SK-N-SH (cell line): ENCODE results near the gene PLEKHD1. TPM values are rescaled to one million over a fixed set of nuclear protein-coding genes. Genes with fewer than 3 reads are reported as not detected.

Source experiments
- CTCF ChIA-PET: fragments of 300-600, 350-600 bp; formaldehyde crosslinking; extraction: SDS; loops from one replicate; lab custom pipeline; 2021; lab: Yijun Ruan, JAX
- POLR2A ChIA-PET: fragments of 350-600 bp; sonication (Branson Sonifier 250); formaldehyde crosslinking; extraction: SDS; loops from one replicate; lab custom pipeline; 2020; ENCODE audit warnings: antibody characterized with exemption, inconsistent platforms; lab: Yijun Ruan, JAX
- DNase-seq: peaks from one replicate; pipeline ENCODE4 v3.0.0; 2012
- H2AFZ ChIP-seq: fragments of 200-600 bp; sonication (generic); 2 replicates; pipeline ENCODE4 v1.8.1; 2016; ENCODE audit warnings: antibody characterized with exemption, mild to moderate bottlenecking, low read depth
- H3F3A ChIP-seq: fragments of 200-600 bp; sonication (generic); replicated peaks from 2 replicates; pipeline ENCODE3; 2016; ENCODE audit warnings: antibody characterized with exemption, mild to moderate bottlenecking; ENCODE audit not compliant: insufficient read depth
- H3K27ac ChIP-seq, 2 experiments: fragments of 200-500 bp in 1 of 2; fragments of 200-600 bp in 1 of 2; sonication (Bioruptor generic) in 1 of 2; sonication (generic), shearing (Covaris generic) in 1 of 2; 2 replicates each; pipeline versions ENCODE4 v1.5.1 to v1.6.1; 2014 to 2016; ENCODE audit warnings: low read depth in 2 of 2, inconsistent platforms in 1 of 2, low read length in 1 of 2, mild to moderate bottlenecking in 1 of 2, mixed read lengths in 1 of 2
- H3K27me3 ChIP-seq: fragments of 200-600 bp; sonication (generic), shearing (Covaris generic); 2 replicates; pipeline ENCODE4 v1.6.1; 2016; ENCODE audit warnings: mixed run types; ENCODE audit not compliant: insufficient read depth
- H3K36me3 ChIP-seq, 2 experiments: fragments of 200-500 bp in 1 of 2; fragments of 200-600 bp in 1 of 2; sonication (Bioruptor generic) in 1 of 2; sonication (generic) in 1 of 2; replicated peaks in 1 of 2; 2 replicates each; pipeline versions ENCODE3 to v1.5.1; 2014 to 2016; ENCODE audit warnings: low read length in 1 of 2, mild to moderate bottlenecking in 1 of 2; ENCODE audit not compliant: insufficient read depth in 2 of 2, control insufficient read depth in 1 of 2
- H3K4me1 ChIP-seq, 2 experiments: fragments of 200-500 bp in 1 of 2; fragments of 200-600 bp in 1 of 2; sonication (Bioruptor generic) in 1 of 2; sonication (generic), shearing (Covaris generic) in 1 of 2; 2 replicates each; pipeline versions ENCODE4 v1.5.1 to v1.6.1; 2014 to 2016; ENCODE audit warnings: low read depth in 1 of 2, low read length in 1 of 2, mixed run types in 1 of 2; ENCODE audit not compliant: insufficient read depth in 2 of 2, control insufficient read depth in 1 of 2
- H3K4me2 ChIP-seq: fragments of 200-600 bp; sonication (generic), shearing (Covaris generic); 2 replicates; pipeline ENCODE4 v1.6.1; 2017; ENCODE audit warnings: mixed run types
- H3K4me3 ChIP-seq, 2 experiments: fragments of 200-500 bp in 1 of 2; fragments of 200-600 bp in 1 of 2; sonication (Bioruptor generic) in 1 of 2; sonication (generic), shearing (Covaris generic) in 1 of 2; 2 replicates each; pipeline versions ENCODE4 v1.5.1 to v1.8.1; 2014 to 2016; ENCODE audit warnings: low read depth in 2 of 2, inconsistent platforms in 1 of 2, low read length in 1 of 2, mild to moderate bottlenecking in 1 of 2, mixed read lengths in 1 of 2, moderate library complexity in 1 of 2
- H3K79me2 ChIP-seq: fragments of 200-600 bp; sonication (generic); 2 replicates; pipeline ENCODE4 v1.8.1; 2017; ENCODE audit warnings: mild to moderate bottlenecking; ENCODE audit not compliant: insufficient read depth
- H3K9ac ChIP-seq: fragments of 200-600 bp; sonication (generic); 2 replicates; pipeline ENCODE4 v1.6.1; 2017; ENCODE audit warnings: mixed run types
- H3K9me2 ChIP-seq: fragments of 200-600 bp; sonication (generic); 2 replicates; pipeline ENCODE4 v1.6.1; 2017; ENCODE audit warnings: mixed run types
- H3K9me3 ChIP-seq: fragments of 200-600 bp; sonication (generic); 2 replicates; pipeline ENCODE4 v1.6.1; 2017; ENCODE audit warnings: mixed run types, mild to moderate bottlenecking, moderate library complexity
- H4K20me1 ChIP-seq: fragments of 200-600 bp; sonication (generic); 2 replicates; pipeline ENCODE4 v1.6.1; 2017; ENCODE audit warnings: mild to moderate bottlenecking, mixed run types; ENCODE audit not compliant: insufficient read depth
- FOSL2 ChIP-seq: IDR thresholded peaks from 2 replicates; pipeline ENCODE4 v1.4.0; 2012; ENCODE audit warnings: low read depth, mild to moderate bottlenecking, moderate library complexity, borderline replicate concordance
- GATA2 ChIP-seq: sonication (generic); formaldehyde crosslinking; IDR thresholded peaks from 2 replicates; pipeline ENCODE4 v1.5.0; 2020; ENCODE audit warnings: mild to moderate bottlenecking, missing genetic modification reagents
- IRF3 ChIP-seq: fragments of 150-350 bp; IDR thresholded peaks from 2 replicates; pipeline ENCODE4 v1.6.1; 2016; ENCODE audit warnings: mild to moderate bottlenecking, low read depth, low read length
- MXI1 ChIP-seq: IDR thresholded peaks from 2 replicates; pipeline ENCODE4 v1.6.1; 2012; ENCODE audit warnings: mild to moderate bottlenecking, low read depth, low read length, improper control_type of control experiment
- NRF1 ChIP-seq: IDR thresholded peaks from 2 replicates; pipeline ENCODE4 v1.6.1; 2012; ENCODE audit warnings: low read depth, mild to moderate bottlenecking, low read length
- RCOR1 ChIP-seq: fragments of 150-350 bp; IDR thresholded peaks from 2 replicates; pipeline ENCODE4 v1.6.1; 2017; ENCODE audit warnings: antibody characterized with exemption, low read length
- RFX5 ChIP-seq: IDR thresholded peaks from 2 replicates; pipeline ENCODE4 v1.6.1; 2012; ENCODE audit warnings: mild to moderate bottlenecking, improper control_type of control experiment, low read length
- SIN3A ChIP-seq: IDR thresholded peaks from 2 replicates; pipeline ENCODE4 v1.6.1; 2012; ENCODE audit warnings: low read depth, mild to moderate bottlenecking, low read length, moderate library complexity, borderline replicate concordance
- SMC3 ChIP-seq: IDR thresholded peaks from 2 replicates; pipeline ENCODE4 v1.6.1; 2012; ENCODE audit warnings: low read depth, low read length, improper control_type of control experiment
- TEAD4 ChIP-seq: IDR thresholded peaks from 2 replicates; pipeline ENCODE4 v1.4.0; 2012; ENCODE audit warnings: mild to moderate bottlenecking, borderline replicate concordance; ENCODE audit not compliant: insufficient read depth
- USF1 ChIP-seq: IDR thresholded peaks from 2 replicates; pipeline ENCODE4 v1.4.0; 2012; ENCODE audit warnings: low read depth, borderline replicate concordance
- USF2 ChIP-seq: fragments of 150-350 bp; IDR thresholded peaks from 2 replicates; pipeline ENCODE4 v1.6.1; 2017; ENCODE audit warnings: antibody characterized with exemption, low read length, low read depth, borderline replicate concordance
- WGBS: methylation state at CpG from one replicate; pipeline ENCODE4 v1.1.6; 2017; ENCODE audit warnings: low lambda C conversion rate; 5-methylcytosine and 5-hydroxymethylcytosine counted together
- polyA plus RNA-seq, 3 experiments: library from polyadenylated mRNA; depleted of rRNA; stranded (reverse); fragments of >200 nt; gene quantifications; 2 replicates each; pipeline ENCODE4 v1.2.3, GENCODE V29; 2012

Gene PLEKHD1
- polyA plus RNA-seq, 1 of the 3 experiments (the other 2 are of a cell fraction): 0.05 TPM

- no peak overlapping the region for H3K4me2 ChIP-seq
- no peaks in the 10 kb centered on the region for H3K9me2 ChIP-seq
- no peaks in the 10 kb centered on the region for H3K36me3 ChIP-seq
- no peaks in the 10 kb centered on the region for H3K9me3 ChIP-seq
- ChIA-PET POLR2A (interaction anchor here (1.3 kb wide), 1 partner anchor 262 kb away, joined by 4 read pairs; the partner anchor contains the start of gene SRSF5), CTCF (interaction anchor here (1.1 to 5.2 kb wide), 6 partner anchors 10 to 69 kb away, joined by 4 to 40 read pairs (median 8); partner anchors contain the start of gene CCDC177)
- no peaks in the 10 kb centered on the region for H3F3A ChIP-seq
- no peak for DNase-seq
- peaks cover 0 to 39% of the 10 kb centered on the region in 2 experiments; a peak in 2 of 4 replicates for H3K4me1 ChIP-seq
- no peak overlapping the region for H3K9ac ChIP-seq
- no peak for TF ChIP-seq SIN3A
- TF ChIP-seq IRF3: no peak
- no peak for TF ChIP-seq SMC3
- no peak for TF ChIP-seq RFX5
- TF ChIP-seq RCOR1: no peak
- TF ChIP-seq GATA2 (CRISPR knock-in tag): no peak
- no peak for TF ChIP-seq NRF1
- TF ChIP-seq USF1: no peak
- TF ChIP-seq FOSL2: no peak
- TF ChIP-seq MXI1: no peak
- no peak for TF ChIP-seq USF2
- TF ChIP-seq TEAD4: no peak
- no peaks in the 10 kb centered on the region for H3K79me2 ChIP-seq
- H4K20me1 ChIP-seq: no peaks in the 10 kb centered on the region
- WGBS: 71% methylated on average over 8 of the region's 8 CpGs
- peak overlapping the region in 1 of 2 experiments; percentile 94; a peak in 2 of 4 replicates for H3K27ac ChIP-seq
- no peak overlapping the region for H3K4me3 ChIP-seq
- H3K27me3 ChIP-seq: no peaks in the 10 kb centered on the region
- H2AFZ ChIP-seq: no peak overlapping the region
Observed at GRCh38 chr14:69505338-69506240, 21.1 kb downstream of the PLEKHD1 start.
